HCT116 (cell line): ENCODE results near the gene GRK5. TPM values are rescaled to one million over a fixed set of nuclear protein-coding genes. Genes with fewer than 3 reads are reported as not detected.

Experiments used
- ATAC-seq: fragments of 200-7000 bp; cut with Tn5 transposase; 2 replicates; pipeline ENCODE4 v1.9.1; 2020; ENCODE audit warnings: mild to moderate bottlenecking, moderate library complexity
- BruUV-seq: library from RNA; stranded (reverse); fragments of 400-500 nt; replicated peaks from 2 replicates; lab custom pipeline; 2021; lab: Mats Ljungman, UMichigan
- CTCF ChIA-PET: fragments of 300-600 bp; sonication (Branson Sonifier 250); formaldehyde crosslinking; loops from one replicate; lab custom pipeline; 2021; ENCODE audit warnings: antibody characterized with exemption; lab: Charles Lee
- POLR2A ChIA-PET: fragments of 300-600, 350-600 bp; sonication (Branson Sonifier 250); formaldehyde crosslinking; loops from one replicate; lab custom pipeline; 2021; ENCODE audit warnings: antibody characterized with exemption; lab: Charles Lee
- RAD21 ChIA-PET, 2 experiments: fragments of 300-600 bp; sonication (Branson Sonifier 250); formaldehyde crosslinking; loops; one replicate each; lab custom pipeline; 2023; ENCODE audit warnings: low total read pairs in 2 of 2; ENCODE audit not compliant: uncharacterized antibody in 2 of 2, unreplicated experiment in 2 of 2, low non-redundant PET in 1 of 2; lab: Charles Lee
- DNase-seq: peaks from one replicate; pipeline ENCODE4 v3.0.0-alpha.2; 2010; ENCODE audit warnings: low read depth, low spot score
- H2AFZ ChIP-seq: fragments of 200-600 bp; shearing (Covaris generic), sonication (generic); 2 replicates; pipeline ENCODE4 v1.6.1; 2017; ENCODE audit warnings: low read depth, mixed run types, mixed read lengths, antibody characterized with exemption, low read length; ENCODE audit not compliant: poor library complexity, severe bottlenecking
- H3K27ac ChIP-seq: 2 replicates; pipeline ENCODE4 v1.5.1; 2012; ENCODE audit warnings: low read depth, low read length
- H3K27me3 ChIP-seq: fragments of 200-600 bp; sonication (generic); 2 replicates; pipeline ENCODE4 v1.6.1; 2016; ENCODE audit warnings: mixed run types, low read length, mixed read lengths; ENCODE audit not compliant: insufficient read depth
- H3K36me3 ChIP-seq, 2 experiments: fragments of 200-500 bp in 1 of 2; fragments of 200-600 bp in 1 of 2; sonication (Bioruptor generic) in 1 of 2; sonication (generic) in 1 of 2; 2 replicates each; pipeline versions ENCODE4 v1.5.1 to v1.6.1; 2014 to 2016; ENCODE audit warnings: low read length in 2 of 2, inconsistent platforms in 1 of 2, mixed read lengths in 1 of 2, mixed run types in 1 of 2; ENCODE audit not compliant: insufficient read depth in 2 of 2, control insufficient read depth in 1 of 2
- H3K4me1 ChIP-seq, 2 experiments: fragments of 200-600 bp in 1 of 2; sonication (generic) in 1 of 2; 2 replicates each; pipeline versions ENCODE4 v1.5.1 to v1.6.1; 2012 to 2017; ENCODE audit warnings: low read length in 2 of 2, inconsistent platforms in 1 of 2, mild to moderate bottlenecking in 1 of 2, mixed read lengths in 1 of 2, mixed run types in 1 of 2, moderate library complexity in 1 of 2; ENCODE audit not compliant: insufficient read depth in 2 of 2, control insufficient read depth in 1 of 2
- H3K4me2 ChIP-seq: fragments of 200-600 bp; sonication (generic); 2 replicates; pipeline ENCODE4 v1.6.1; 2017; ENCODE audit warnings: mixed run types, low read length, mixed read lengths
- H3K4me3 ChIP-seq, 2 experiments: fragments of 200-600 bp in 1 of 2; sonication (generic) in 1 of 2; replicated peaks in 1 of 2; 2 replicates each; pipeline ENCODE4 v1.5.1; 2011 to 2016; ENCODE audit warnings: low read length in 2 of 2, control low read depth in 1 of 2, low read depth in 1 of 2, mild to moderate bottlenecking in 1 of 2, mixed read lengths in 1 of 2, mixed run types in 1 of 2
- H3K79me2 ChIP-seq: fragments of 200-600 bp; sonication (generic); 2 replicates; pipeline ENCODE4 v1.6.1; 2017; ENCODE audit warnings: mild to moderate bottlenecking, mixed run types, low read length, moderate library complexity, mixed read lengths; ENCODE audit not compliant: insufficient read depth
- H3K9ac ChIP-seq: fragments of 200-600 bp; sonication (generic); 2 replicates; pipeline ENCODE4 v1.6.1; 2016; ENCODE audit warnings: low read length, mixed read lengths
- H3K9me2 ChIP-seq: fragments of 200-600 bp; sonication (generic), shearing (Covaris generic); 2 replicates; pipeline ENCODE4 v1.6.1; 2017; ENCODE audit warnings: mixed run types, mild to moderate bottlenecking, moderate library complexity; ENCODE audit not compliant: insufficient read depth
- H3K9me3 ChIP-seq, 2 experiments: fragments of 200-500 bp in 1 of 2; fragments of 200-600 bp in 1 of 2; sonication (Bioruptor generic) in 1 of 2; sonication (generic) in 1 of 2; 2 replicates each; pipeline ENCODE4 v1.6.1; 2014 to 2017; ENCODE audit warnings: low read length in 2 of 2, mixed read lengths in 2 of 2, inconsistent platforms in 1 of 2, low read depth in 1 of 2, mild to moderate bottlenecking in 1 of 2, mixed run types in 1 of 2, moderate library complexity in 1 of 2; ENCODE audit not compliant: control insufficient read depth in 1 of 2, insufficient read depth in 1 of 2
- H4K20me1 ChIP-seq: fragments of 200-600 bp; sonication (generic), shearing (Covaris generic); 2 replicates; pipeline ENCODE4 v1.6.1; 2017; ENCODE audit warnings: mixed run types, mild to moderate bottlenecking, moderate library complexity; ENCODE audit not compliant: insufficient read depth
- ATF3 ChIP-seq: IDR thresholded peaks from 2 replicates; pipeline ENCODE4 v1.6.1; 2012
- CTCF ChIP-seq, 3 experiments: fragments of 200-600 bp in 1 of 3; sonication (generic) in 1 of 3; IDR thresholded peaks in 2 of 3; conservative IDR thresholded peaks in 1 of 3; 2 replicates each; pipeline ENCODE4 v1.5.1; 2012 to 2017; ENCODE audit warnings: low read depth in 2 of 3, low read length in 2 of 3, antibody characterized with exemption in 1 of 3, borderline replicate concordance in 1 of 3, control low read depth in 1 of 3, mild to moderate bottlenecking in 1 of 3, mixed read lengths in 1 of 3, mixed run types in 1 of 3, moderate library complexity in 1 of 3; ENCODE audit not compliant: insufficient read depth in 1 of 3
- EGR1 ChIP-seq: IDR thresholded peaks from 2 replicates; pipeline ENCODE4 v1.6.1; 2012; ENCODE audit warnings: low read depth
- ELF1 ChIP-seq: IDR thresholded peaks from 2 replicates; pipeline ENCODE4 v1.6.1; 2012; ENCODE audit warnings: low read depth, borderline replicate concordance
- EZH2phosphoT487 ChIP-seq: fragments of 200-600 bp; IDR thresholded peaks from 2 replicates; pipeline ENCODE4 v1.6.1; 2018; ENCODE audit warnings: antibody characterized with exemption, borderline replicate concordance
- MAX ChIP-seq: IDR thresholded peaks from 2 replicates; pipeline ENCODE4 v1.6.1; 2012
- POLR2AphosphoS5 ChIP-seq: IDR thresholded peaks from 2 replicates; pipeline ENCODE4 v1.6.1; 2011; ENCODE audit warnings: mild to moderate bottlenecking, low read depth, low read length, moderate library complexity
- REST ChIP-seq: IDR thresholded peaks from 2 replicates; pipeline ENCODE4 v1.6.1; 2012; ENCODE audit warnings: low read depth
- SIN3A ChIP-seq: IDR thresholded peaks from 2 replicates; pipeline ENCODE4 v1.6.1; 2012; ENCODE audit warnings: low read depth
- YY1 ChIP-seq: IDR thresholded peaks from 2 replicates; pipeline ENCODE4 v1.6.1; 2011; ENCODE audit warnings: low read length, low read depth, moderate library complexity, mild to moderate bottlenecking; ENCODE audit not compliant: insufficient replicate concordance; ENCODE audit errors: extremely low read depth
- intact Hi-C: fragments of 100-400 bp; cut with micrococcal nuclease; formaldehyde crosslinking; loops from 2 replicates; pipeline ENCODE4 v1.10.0; 2022
- total RNA-seq: library from RNA; stranded (reverse); gene quantifications from one replicate; pipeline ENCODE4 v1.2.1, GENCODE V29; 2021; ENCODE audit not compliant: unreplicated experiment

The GRK5 gene
- total RNA-seq, 1 experiment from 2014 or later = 7.3 TPM

GRCh38 chr10:119398996-119399395 is 191.6 kb downstream of the GRK5 start:
- TF ChIP-seq CTCF (IDR thresholded peaks at IDR 0.05 in 2 of 3, conservative IDR thresholded peaks at IDR 0.05 in 1 of 3; ENCODE audit: borderline replicate concordance in 1 of 3, insufficient read depth in 1 of 3, low read depth in 2 of 3, low read length in 2 of 3) (no peak), POLR2AphosphoS5 (no peak), EGR1 (no peak), ATF3 (no peak), MAX (no peak), ELF1 (no peak), REST (no peak), EZH2phosphoT487 (no peak), SIN3A (no peak), YY1 (no peak)
- POLR2A ChIA-PET = no interaction called here

More at GRCh38 chr10:119398996-119399395, 191.6 kb downstream of the GRK5 start:
- no peak for DNase-seq
- peaks cover 8 to 15% of the 10 kb centered on the region in 2 experiments; a peak in 3 of 4 replicates for H3K4me1 ChIP-seq
- H3K27me3 ChIP-seq = no peaks in the 10 kb centered on the region
- H4K20me1 ChIP-seq = no peaks in the 10 kb centered on the region
- no peaks in the 10 kb centered on the region for H3K9me2 ChIP-seq
- ChIA-PET CTCF (interaction anchor here (1.3 kb wide), 1 partner anchor 192 kb away, joined by 3 read pairs; the partner anchor contains the start of gene GRK5), RAD21 (no interaction called here)
- no peak overlapping the region for H3K27ac ChIP-seq
- H2AFZ ChIP-seq = no peak overlapping the region
- H3K4me2 ChIP-seq = no peak overlapping the region
- intact Hi-C loops = no loop called here
- H3K79me2 ChIP-seq = no peaks in the 10 kb centered on the region
- no TSS peak for BruUV-seq
- no peaks in the 10 kb centered on the region for H3K9me3 ChIP-seq
- H3K36me3 ChIP-seq = no peaks in the 10 kb centered on the region
- no peak for ATAC-seq
- no peak overlapping the region for H3K9ac ChIP-seq
- H3K4me3 ChIP-seq = no peak overlapping the region
